Stimulated activated CD4-positive, alpha-beta T cell treated with anti-CD3 and anti-CD28 coated beads, Interleukin-4, amount 100 ng/mL, for 24 hours (primary cell): Measurements from ENCODE around the gene PMEPA1.

Experiments used
- DNase-seq: peaks from one replicate; pipeline ENCODE4 v3.0.0-alpha.2; 2020

PMEPA1 gene

DNA sequence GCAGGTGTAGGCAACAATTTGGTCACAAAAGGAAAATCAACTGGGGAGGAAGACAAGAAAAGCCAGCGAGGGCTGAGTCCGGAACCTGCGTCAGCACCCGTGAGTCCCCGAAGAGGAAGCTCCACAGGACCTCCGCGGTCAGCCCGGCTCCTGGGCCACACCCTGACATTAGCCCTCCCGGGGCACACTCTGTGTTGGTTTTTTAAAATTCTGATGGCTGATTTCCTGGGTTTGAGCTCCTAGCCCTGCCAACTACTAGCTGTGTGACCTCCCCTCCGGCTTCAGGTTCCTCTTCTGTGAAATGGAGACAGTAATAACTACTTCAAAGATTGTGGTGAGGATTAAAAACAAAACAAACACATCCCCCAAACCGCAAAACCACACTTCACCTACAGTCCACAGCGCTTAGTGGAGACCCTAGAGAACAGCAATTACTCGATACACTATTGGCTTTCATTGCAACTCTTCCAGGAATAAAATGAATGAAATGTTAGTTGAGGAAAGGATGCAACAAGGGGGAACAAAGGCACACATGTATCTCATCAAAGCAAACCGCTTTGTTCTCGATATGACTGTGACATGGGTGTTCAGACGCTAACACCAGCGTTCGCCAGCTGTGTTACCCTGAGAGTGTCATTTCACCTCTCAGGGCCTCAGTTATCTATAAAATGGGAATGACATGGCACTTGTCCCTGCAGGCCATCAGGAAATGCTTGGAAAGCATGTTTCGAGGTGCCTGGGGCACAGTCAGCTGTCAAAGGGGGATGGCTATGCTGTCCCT lies 90.6 kb downstream of the PMEPA1 start:
- DNase-seq: peak; percentile 70

DNA sequence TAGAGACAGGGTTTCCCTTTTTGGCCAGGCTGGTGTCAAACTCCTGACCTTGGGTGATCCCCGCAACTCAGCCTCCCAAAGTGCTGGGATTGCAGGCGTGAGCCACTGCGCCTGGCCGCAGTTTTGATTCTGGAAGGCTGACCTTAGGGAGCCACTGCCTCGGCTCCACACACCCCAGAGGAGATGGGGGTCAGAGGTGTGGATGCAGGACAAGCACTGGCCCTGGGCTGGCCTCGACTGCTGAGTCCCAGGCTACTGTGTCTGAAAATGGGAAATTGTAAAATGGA lies 91.1 kb downstream of the PMEPA1 start:
- no peak for DNase-seq

GRCh38 chr20:57618091-57618763 lies 91.6 kb downstream of the PMEPA1 start:
- DNase-seq: peak; percentile 30

DNA sequence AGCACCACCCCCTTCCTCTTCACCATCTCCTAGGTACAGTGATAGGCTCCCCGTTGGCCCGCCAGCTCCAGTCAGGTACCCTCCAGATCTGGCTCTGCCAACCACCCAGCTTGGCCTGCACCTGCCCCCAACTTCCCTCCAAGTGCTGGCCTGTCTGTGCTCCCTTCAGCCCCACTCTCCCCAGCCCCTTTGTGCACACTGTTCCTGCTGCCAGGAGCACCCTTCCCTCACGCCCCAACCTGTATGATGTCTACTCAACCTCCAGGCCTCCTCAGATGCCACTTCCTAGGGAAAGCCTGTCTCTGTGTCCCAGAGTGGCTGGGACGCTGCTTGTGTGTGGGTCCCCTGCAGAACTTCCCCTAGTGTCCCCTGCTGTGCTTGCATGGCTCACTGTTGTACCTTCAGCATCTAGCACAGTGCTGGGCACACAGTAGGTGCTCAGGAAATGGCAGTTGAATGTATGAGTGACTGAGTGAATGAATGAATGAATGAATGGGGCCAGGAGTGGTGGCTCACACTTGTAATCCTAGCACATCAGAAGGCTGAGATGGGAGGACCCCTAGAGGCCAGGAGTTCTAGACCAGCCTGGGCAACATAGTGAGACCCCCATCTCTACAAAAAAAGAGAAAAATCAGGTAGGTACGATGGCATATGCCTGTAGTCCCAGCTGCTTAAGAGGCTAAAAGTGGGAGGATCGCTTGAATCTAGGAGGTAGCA lies 92.6 kb downstream of the PMEPA1 start:
- no peak for DNase-seq

- DNase-seq: no peak
Measured at GRCh38 chr20:57616143-57616951, 93.5 kb downstream of the PMEPA1 start.

DNA sequence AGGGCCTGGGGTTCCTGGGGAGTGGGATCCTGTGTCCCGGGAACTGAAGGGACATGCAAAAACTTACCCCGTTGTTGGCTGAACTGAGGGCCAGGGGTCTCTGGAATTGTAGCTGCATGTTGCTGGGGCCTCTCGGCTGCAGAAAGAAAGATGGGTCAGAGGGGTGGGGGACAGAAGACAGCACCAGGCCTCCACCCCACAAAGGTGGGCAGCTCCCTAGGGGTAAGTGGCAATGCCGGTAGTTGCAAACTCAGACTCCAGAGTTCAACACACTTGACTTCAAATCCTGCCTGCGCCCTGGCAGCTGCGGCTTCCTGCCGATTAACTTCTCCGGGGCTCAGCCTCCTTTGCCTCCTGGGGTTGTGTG lies 94.4 kb downstream of the PMEPA1 start:
- no peak for DNase-seq

DNA sequence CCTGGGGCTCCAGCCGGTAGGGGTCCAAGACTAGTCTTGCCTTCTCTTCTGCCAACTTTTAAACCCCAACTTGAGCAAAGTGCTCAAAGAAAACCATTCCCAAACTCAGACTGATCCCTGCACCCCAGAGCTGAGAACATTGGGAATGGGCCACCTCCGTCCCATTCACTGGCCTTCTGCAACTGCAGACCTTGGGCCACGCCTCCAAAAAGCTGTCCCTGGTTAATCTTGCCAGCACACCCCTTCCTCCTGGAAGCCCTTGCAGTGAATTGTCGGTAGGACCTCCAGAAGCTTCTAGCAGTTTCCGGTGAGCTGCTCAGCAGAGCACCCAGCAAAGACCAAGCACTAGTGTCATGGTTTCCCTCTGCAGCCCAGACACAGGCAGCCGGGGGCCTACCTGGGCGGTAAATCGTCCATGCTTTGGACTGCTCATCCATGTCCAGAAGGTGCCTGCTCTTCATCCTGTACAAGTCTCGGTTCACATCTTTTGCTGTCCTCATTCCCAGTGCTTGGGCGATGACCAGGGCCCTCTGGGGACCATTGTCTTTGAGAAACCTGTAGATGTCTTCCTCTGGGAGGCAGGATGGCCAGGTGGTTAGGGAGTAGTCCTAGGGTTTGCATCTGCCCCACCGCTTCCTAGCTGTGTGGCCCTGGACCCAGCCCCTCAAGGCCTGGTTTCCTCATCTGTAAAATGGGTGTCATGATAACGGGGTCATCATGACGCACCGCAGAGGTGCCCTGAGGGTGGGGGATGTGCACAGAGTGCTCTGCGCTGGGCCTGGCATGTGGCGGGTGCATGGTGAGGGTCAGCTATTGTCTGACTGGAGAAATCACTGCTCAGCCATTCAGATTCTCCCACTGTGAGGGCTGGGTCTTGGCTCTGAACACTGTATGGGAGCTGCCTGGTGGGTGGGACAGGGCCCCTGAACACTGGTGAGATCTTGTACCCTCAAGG lies 95.0 kb downstream of the PMEPA1 start:
- no peak for DNase-seq

GRCh38 chr20:57613481-57613921 lies 96.3 kb downstream of the PMEPA1 start:
- no peak for DNase-seq

DNA sequence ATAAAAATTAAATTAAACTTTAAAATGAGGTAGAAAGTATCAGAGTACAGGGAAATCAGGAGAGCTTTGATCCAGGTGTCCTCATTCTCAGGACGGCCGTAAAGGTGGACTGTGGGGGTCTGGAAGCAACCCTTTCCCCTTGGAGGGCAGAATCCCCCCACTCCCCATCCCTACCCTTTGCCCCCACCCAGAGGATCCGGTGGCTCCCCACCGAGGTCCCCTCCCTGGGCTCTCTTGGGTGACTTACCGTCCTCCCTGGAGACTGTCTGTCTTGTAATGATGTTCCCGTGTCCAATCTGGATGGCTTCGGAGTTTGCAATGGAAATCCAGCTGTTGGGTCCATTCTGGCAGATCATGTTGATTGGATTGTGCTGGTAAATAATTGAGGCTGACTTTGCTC lies 96.9 kb downstream of the PMEPA1 start:
- no peak for DNase-seq

DNA sequence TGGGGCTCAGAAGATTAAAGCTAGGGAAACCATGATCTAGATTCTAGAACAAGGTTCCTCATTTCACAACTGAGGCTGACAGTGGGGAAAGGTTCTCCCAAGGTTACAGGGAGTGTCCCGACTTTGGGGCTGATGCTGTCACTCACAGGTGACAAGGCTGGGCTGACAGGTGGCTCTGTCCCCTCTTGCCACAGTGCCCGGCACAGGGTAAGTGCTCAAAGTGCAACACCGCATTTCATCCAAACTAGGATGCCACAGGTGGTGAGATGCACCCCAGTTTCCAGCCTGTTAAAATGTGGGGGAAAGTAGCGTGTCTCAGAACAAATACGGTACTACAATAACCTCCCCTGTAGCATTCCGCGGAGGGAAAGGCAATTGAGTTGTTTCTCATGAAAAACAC lies 97.4 kb downstream of the PMEPA1 start:
- no peak for DNase-seq

GRCh38 chr20:57611586-57612311 lies 98.1 kb downstream of the PMEPA1 start:
- no peak for DNase-seq

DNA sequence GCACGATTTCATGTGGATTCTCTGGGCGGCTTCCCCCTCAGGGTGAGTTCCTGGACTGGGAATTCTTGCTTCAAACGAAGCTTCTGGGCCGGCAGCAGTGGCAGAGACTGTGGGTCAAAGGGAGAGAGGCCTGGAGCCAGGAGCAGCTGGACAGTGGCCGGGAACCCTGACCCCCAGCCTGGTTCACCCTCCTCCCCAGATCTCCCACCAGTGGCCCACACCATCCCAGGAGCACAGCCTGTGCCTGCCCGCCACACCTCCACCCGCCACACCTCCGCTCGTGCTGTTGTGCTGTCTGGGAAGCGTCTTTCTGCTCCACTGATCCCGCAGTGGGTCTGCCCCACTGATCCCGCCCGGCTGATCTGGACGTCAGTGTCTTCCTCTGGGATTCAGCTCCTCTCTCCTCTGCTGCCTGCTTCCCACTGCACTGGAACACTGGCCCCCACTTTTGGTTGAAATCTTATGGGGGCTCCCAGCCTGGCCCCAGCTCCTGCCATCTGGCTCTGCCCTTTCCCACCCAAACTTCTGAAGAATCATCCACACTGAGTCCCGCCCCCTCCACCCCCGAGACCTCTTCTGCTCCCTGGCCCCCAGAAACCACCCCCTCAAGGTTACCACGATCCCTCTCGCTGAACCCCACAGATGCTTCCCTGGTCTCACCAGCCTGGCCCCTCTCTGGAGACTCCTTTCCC lies 99.4 kb downstream of the PMEPA1 start:
- DNase-seq: no peak

GRCh38 chr20:57609842-57610167 lies 100.0 kb downstream of the PMEPA1 start:
- no peak for DNase-seq

GRCh38 chr20:57609086-57609841 lies 100.6 kb downstream of the PMEPA1 start:
- no peak for DNase-seq

DNA sequence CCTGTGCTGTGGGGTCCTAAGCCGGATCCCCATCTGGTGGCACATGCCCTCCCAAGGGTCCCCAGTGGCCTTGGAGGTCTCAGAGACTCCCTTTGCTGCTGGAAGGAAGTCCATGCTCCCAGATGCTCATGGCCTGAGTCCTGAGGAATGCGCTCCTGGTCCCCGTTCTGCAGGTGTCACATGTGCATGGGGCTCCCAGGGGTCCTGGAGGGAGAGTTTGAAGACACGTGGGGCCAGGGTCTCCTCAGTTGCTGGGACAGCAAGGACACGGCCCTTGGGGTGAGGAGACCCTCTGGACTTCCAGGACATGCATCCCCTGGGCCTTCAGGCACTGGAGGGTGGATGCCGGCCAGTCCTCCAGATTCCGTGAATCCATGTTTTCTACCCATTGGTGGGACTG lies 101.3 kb downstream of the PMEPA1 start:
- DNase-seq: no peak

- no peak for DNase-seq
Measured at GRCh38 chr20:57605878-57606277, 103.9 kb downstream of the PMEPA1 start.

GRCh38 chr20:57605045-57605444 lies 104.8 kb downstream of the PMEPA1 start:
- DNase-seq: no peak

DNA sequence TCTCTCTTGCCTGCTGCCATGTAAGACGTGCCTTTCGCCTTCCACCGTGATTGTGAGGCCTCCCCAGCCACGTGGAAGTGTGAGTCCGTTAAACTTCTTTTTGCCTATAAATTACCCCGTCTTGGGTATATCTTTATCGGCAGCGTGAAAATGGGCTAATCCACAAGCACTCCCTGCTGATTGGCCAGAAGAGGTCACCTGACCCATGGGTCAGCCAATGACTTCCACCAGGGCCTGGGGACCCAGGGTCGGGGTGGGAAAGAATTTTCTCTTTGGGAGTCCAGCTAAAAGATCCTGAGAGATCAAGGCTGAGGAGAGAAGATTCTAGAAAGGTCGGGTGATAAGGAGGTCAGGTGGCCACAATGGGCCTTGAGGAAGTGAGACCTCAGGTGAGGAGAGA lies 106.7 kb downstream of the PMEPA1 start:
- DNase-seq: no peak

GRCh38 chr20:57601737-57602136 lies 108.1 kb downstream of the PMEPA1 start:
- no peak for DNase-seq

DNA sequence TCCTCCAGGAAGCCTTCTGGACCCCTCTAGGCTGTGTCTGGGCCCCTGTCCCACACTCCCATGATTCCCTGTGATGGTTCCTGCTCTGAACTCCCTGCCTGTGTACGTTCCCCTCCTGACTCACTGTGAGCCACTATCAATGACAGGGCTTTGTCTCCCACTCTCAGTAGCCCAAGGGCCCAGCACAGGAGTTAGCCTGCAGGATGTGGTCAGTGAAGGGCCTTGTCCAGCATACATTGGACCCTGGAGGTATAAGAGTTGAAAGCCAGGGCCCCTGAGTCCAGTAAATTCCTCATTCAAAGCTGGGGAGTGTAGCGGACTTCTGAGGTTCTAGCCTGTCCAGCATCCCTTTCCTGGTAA lies 108.6 kb downstream of the PMEPA1 start:
- no peak for DNase-seq
